HL-60/S4 (cell line): Measurements from ENCODE around the gene SSH2.
"Not testable (repeated sequence)": the region's sequence is repeated elsewhere in the genome, so short reads cannot be mapped to it uniquely, and the experiment has no call there.

Experiments used
- in situ Hi-C: fragments of 300-500 bp; cut with MboI; formaldehyde crosslinking; loops from 2 replicates; pipeline ENCODE4 v1.14.3; 2022; ENCODE audit warnings: low sequenced_read_pairs

The SSH2 gene

GRCh38 chr17:29930409-29931010, 482 bp upstream of the SSH2 start:
- in situ Hi-C loops, result loop anchor here (5.0 to 25.0 kb wide), 2 partner anchors 123 to 293 kb away; no protein-coding TSS in a partner anchor

DNA sequence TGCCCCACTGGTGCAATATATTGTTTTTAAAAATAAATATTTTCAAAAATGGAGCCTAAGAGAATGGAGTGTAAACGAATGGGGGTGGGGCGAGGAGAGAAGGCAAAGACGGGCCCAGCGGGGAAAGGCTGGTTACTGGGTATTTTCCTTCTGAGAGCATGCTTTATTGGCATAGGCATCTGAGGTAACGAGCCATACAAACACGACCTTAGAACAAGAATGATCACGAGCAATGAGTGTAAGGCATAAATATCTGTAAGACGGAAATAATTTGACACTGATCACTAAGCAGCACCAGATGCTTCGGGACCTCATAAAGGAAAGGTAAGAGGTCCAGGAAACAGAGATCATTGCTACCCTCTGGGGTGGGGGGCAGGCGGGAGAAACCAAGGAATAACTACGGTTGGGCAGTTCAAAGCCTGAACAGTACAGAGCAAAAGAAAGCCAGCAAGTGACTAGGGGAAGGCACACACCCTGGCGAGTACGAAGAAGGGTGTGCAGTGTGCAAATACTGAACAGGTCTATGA, 959 bp downstream of the SSH2 start:
- in situ Hi-C loops, result loop anchor here (25.0 kb wide), 1 partner anchor 292 kb away; no protein-coding TSS in a partner anchor

DNA sequence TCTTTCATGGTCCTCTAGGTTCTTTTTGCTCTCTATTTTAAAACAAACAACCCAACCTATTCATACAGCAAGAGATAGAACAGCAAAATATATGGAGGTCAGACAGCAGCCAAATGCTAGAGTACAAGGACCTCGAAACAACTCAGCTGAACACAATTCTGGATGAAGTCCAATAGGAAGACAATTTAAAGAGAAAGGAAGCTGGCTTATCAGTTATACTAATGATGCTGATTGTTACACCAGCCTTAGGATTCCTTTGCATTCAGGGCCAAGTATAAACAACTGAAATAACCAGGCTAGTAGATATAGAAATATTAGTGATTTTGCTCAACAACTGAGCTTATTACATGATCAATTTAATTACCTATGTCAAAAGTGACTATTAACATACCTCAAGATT, 2.5 kb downstream of the SSH2 start:
- in situ Hi-C loops, result loop anchor here (25.0 kb wide), 1 partner anchor 290 kb away; no protein-coding TSS in a partner anchor

DNA sequence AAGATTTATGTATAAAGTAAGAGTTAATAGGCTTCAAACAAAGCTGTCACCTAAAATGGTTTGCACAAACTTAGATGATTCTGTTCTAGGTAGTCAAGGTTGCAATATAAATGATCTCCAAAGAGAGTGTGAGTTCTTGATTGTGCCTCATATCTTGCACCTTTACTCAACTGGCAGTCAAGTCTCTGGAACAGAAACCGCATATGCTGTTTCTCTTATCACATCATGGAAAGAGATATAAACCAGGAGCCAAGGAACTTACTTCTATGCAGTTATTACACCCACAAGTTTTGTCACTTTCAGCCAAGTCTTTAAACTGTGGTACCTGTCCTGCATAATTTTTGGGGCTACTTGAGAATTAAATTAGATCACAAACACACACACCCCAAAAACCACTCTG, 5.2 kb downstream of the SSH2 start:
- in situ Hi-C loops, result loop anchor here (25.0 kb wide), 1 partner anchor 287 kb away; no protein-coding TSS in a partner anchor

DNA sequence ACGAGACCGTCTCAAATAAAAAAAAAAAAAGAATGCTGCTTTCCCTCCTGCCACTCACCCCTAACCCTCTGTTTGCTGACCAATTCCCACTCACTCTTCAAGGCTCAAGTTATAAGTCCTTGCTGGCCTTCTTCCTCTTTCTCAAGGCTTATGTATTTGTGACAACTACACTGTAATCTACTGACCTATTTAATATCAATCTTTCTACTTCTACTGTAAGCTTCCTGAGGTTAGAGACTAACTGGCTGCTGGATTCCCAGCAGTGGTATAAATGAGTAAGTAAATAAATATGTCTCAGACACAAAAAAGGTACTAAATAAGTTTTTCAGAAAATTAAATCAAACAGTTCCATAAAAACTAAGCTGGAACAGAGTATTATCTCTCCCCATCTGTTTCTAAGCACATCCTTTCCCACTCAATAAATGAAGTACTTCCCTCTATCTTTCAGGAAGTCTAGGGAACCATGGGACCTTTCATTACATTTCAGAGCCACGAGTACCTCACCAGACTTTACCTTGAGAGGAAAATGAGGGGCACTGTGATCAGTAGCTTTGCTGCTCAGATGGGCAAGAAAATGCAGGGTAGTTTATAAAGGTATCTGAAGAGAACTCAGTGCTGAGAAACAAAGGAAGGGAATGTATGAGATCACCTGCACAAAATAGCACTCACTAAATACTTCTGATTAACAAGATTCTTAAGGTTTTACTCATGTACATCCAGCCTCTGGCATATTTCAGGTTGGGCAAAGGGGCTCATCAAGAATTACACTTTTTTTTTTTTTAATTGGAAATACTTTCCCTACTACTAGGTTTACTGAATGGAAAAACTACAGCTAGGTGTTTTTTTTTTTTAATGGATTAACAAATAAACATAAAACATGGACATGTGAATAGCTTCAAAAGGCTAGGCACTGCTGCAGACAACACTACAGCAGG, 10.8 kb downstream of the SSH2 start:
- in situ Hi-C loops, result no loop called here

- in situ Hi-C loops, result no loop called here
These were observed 12.0 kb downstream of the SSH2 start for GRCh38 chr17:29918016-29918415.

DNA sequence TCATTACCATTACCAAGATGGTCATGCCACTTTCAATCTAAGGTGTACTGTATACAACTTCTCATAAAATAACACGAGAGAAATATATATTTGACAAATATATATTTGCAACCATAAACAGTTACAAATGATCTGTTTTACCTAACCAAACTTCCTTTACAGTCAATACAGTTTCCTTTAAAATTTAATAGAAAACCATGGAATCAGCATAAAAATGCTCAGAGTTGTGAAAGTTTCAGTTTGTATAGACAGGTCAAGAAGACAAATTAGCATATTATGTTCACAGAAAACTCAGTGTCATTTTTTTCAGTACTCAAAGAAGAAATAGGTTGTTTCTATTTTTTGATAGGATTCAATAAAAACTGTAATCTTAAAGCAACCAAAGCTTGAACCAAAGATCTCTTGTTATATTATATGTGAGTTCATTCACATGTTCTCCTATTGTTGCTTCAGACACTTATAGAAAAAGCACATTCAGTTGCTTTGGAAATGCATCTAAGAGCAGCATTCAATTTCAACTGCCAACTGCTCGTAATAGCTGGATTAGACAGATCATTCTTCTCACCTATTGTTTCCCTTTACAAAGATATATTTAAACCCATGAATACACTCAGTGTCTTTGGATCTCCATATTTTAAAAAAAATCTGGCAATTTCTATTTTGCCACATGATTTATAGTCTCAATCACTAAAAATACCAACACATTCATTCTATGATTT, 15.1 kb downstream of the SSH2 start:
- in situ Hi-C loops, result no loop called here

DNA sequence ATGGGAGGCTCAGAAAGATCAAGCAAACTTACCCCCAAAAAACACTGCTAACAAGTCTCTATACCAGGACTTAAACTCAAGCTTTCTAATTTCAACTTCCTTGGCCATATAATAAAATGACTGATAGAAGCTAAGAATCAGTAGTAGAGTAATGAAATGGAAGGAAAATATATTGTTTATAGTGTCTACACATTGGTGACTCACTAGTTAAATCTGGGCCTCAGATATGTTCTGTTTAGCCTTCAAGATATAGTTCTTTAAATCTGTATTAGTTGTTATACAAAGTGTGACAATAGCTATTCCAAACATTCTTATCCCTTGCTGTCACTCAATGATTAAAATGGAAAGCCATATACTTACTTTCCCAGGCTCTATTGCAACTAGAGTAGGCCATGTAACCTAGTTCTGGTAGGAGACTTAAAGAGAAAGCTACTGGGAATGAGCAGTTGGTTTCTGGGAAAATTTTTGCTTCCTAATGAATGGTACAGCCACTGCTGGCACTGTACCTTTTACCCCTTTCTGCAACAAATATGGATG, 18.3 kb downstream of the SSH2 start:
- in situ Hi-C loops, result no loop called here

DNA sequence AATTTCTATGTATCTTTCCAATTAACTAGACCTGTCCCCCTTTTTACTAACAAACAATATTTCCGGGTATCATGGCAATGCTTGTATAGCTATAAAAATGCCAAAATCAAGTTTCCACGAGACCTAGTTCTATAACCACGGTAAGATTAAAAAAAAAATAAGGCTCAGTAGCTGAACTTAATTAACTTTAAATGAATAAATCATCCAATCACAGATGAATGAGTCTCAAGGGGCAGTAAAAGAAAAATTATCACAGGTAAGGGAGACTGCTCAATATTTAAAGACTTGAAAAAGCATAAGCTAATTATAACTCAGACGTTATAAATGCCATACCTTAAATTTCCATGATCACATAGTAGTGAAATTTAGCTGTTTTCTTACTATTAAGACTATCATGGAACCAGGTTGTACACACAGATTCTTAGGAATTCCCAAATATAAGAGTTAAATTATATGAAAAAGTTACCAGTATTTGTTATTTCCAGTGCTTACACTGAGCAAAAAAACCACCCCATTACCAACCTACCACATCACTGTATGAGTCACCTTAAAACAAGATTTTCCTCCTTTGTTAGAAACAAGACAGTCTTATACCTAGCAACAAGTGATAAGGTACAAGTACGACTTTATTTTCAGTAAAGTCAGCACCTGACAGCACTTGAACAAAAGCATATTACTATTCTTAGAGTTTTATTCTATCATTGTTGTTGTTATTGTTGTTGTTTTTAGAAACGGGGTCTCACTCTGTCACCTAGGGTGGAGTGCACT, 20.6 kb downstream of the SSH2 start:
- in situ Hi-C loops, result no loop called here

- in situ Hi-C loops, result no loop called here
These were observed 23.1 kb downstream of the SSH2 start for GRCh38 chr17:29906969-29907368.

GRCh38 chr17:29905879-29906167, 24.2 kb downstream of the SSH2 start:
- in situ Hi-C loops, result no loop called here

GRCh38 chr17:29905086-29905878, 24.7 kb downstream of the SSH2 start:
- in situ Hi-C loops, result no loop called here

- in situ Hi-C loops, result no loop called here
These were observed 26.6 kb downstream of the SSH2 start for GRCh38 chr17:29903471-29903870.

DNA sequence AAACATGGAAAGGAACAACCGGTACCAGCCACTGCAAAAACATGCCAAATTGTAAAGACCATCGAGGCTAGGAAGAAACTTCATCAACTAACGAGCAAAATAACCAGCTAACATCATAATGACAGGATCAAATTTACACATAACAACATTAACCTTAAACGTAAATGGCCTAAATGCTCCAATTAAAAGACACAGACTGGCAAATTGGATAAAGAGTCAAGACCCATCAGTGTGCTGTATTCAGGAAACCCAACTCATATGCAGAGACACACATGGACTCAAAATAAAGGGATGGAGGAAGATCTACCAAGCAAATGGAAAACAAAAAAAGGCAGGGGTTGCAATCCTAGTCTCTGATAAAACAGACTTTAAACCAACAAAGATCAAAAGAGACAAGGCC, 32.9 kb downstream of the SSH2 start:
- in situ Hi-C loops, result not testable (repeated sequence)

GRCh38 chr17:29892201-29892600, 37.8 kb downstream of the SSH2 start:
- in situ Hi-C loops, result no loop called here

DNA sequence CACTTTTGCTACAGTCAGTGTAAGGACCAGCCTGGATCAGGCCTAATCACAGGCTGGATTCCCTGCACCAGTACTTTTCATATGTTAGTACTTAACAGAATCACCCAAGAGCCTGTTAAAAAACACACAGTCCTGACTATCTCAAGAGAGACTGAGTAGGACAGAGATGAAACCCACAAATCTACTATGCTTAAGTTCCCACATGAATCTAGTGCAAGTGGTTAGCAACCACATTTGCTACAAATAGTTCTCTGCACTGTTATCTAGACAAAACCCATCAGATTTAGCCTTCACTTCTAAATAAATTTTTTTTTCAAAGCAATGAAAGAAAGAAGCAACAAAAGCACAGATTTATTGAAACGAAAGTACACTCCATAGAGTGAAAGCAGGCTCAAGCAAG, 38.9 kb downstream of the SSH2 start:
- in situ Hi-C loops, result no loop called here

GRCh38 chr17:29885031-29885640, 44.9 kb downstream of the SSH2 start:
- in situ Hi-C loops, result no loop called here

DNA sequence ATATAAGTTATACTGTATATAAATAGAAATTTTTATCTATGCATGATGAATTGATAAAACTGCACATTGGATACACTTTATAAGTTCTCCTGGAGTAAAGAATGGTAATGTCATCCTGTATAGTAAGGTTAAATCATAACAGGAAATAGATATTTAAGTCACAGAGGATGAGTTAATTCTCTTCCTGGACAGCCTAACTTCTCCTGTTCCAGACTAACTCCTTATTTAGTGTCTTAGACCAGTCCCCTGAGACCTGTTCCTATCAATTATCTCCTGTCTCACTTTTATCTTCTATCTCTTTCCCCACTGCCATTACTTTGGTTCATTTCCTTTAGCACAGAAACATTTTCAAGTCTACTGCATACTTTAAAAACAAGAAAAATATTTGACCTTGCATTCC, 46.5 kb downstream of the SSH2 start:
- in situ Hi-C loops, result no loop called here

- in situ Hi-C loops, result no loop called here
These were observed 48.8 kb downstream of the SSH2 start for GRCh38 chr17:29881256-29881655.
